IMR-90 (cell line): ENCODE results near the gene TJP1. TPM values are rescaled to one million over a fixed set of nuclear protein-coding genes. Genes with fewer than 3 reads are reported as not detected.

ENCODE experiments used
- ATAC-seq: fragments of 200-7000 bp; cut with Tn5 transposase; 2 replicates; pipeline ENCODE4 v1.9.1; 2020; ENCODE audit warnings: low read depth, mild to moderate bottlenecking, moderate library complexity
- BruUV-seq: library from RNA; stranded (reverse); fragments of 400-500 nt; replicated peaks from 2 replicates; lab custom pipeline; 2021; lab: Mats Ljungman, UMichigan
- CTCF ChIA-PET: fragments of 300-600 bp; formaldehyde crosslinking; extraction: SDS; loops from one replicate; lab custom pipeline; 2021; ENCODE audit warnings: antibody characterized with exemption; lab: Yijun Ruan, JAX
- POLR2A ChIA-PET: fragments of 300-600 bp; sonication (Branson Sonifier 250); formaldehyde crosslinking; loops from one replicate; lab custom pipeline; 2022; ENCODE audit warnings: antibody characterized with exemption; ENCODE audit not compliant: unreplicated experiment; lab: Charles Lee
- DNase-seq: peaks from one replicate; pipeline ENCODE4 v3.0.0; 2013
- H2AFZ ChIP-seq: replicated peaks from 2 replicates; pipeline ENCODE3; 2013; ENCODE audit warnings: low read length, mild to moderate bottlenecking; ENCODE audit not compliant: poor library complexity
- H2AK5ac ChIP-seq: 2 replicates; pipeline ENCODE4 v1.6.1; 2013; ENCODE audit warnings: low read depth, low read length, inconsistent platforms
- H2AK9ac ChIP-seq: replicated peaks from 2 replicates; pipeline ENCODE3; 2013; ENCODE audit warnings: mild to moderate bottlenecking, low read depth, low read length, moderate library complexity; ENCODE audit not compliant: poor library complexity
- H2BK120ac ChIP-seq: 2 replicates; pipeline ENCODE4 v1.6.1; 2013; ENCODE audit warnings: low read depth, low read length, inconsistent platforms
- H2BK15ac ChIP-seq: 3 replicates; pipeline ENCODE4 v1.6.1; 2013; ENCODE audit warnings: low read depth, low read length, inconsistent platforms
- H2BK20ac ChIP-seq: 2 replicates; pipeline ENCODE4 v1.6.1; 2013; ENCODE audit warnings: low read depth, mild to moderate bottlenecking, inconsistent platforms, low read length, moderate library complexity
- H2BK5ac ChIP-seq: 2 replicates; pipeline ENCODE4 v1.6.1; 2013; ENCODE audit warnings: mild to moderate bottlenecking, low read depth, low read length, inconsistent platforms; ENCODE audit not compliant: poor library complexity, severe bottlenecking
- H3K14ac ChIP-seq: replicated peaks from 2 replicates; pipeline ENCODE4 v1.6.1; 2013; ENCODE audit warnings: low read depth, low read length, inconsistent platforms
- H3K18ac ChIP-seq: 2 replicates; pipeline ENCODE4 v1.6.1; 2013; ENCODE audit warnings: low read depth, low read length, control low read depth
- H3K23ac ChIP-seq: 2 replicates; pipeline ENCODE4 v1.6.1; 2013; ENCODE audit warnings: low read depth, low read length, inconsistent platforms
- H3K27ac ChIP-seq: 2 replicates; pipeline ENCODE4 v1.5.1; 2013; ENCODE audit warnings: mild to moderate bottlenecking, control low read depth, low read length; ENCODE audit not compliant: insufficient read depth
- H3K27me3 ChIP-seq: 2 replicates; pipeline ENCODE4 v1.6.1; 2013; ENCODE audit warnings: low read length; ENCODE audit not compliant: control insufficient read depth, insufficient read depth
- H3K36me3 ChIP-seq: 2 replicates; pipeline ENCODE4 v1.6.1; 2013; ENCODE audit warnings: low read length, mixed read lengths; ENCODE audit not compliant: control insufficient read depth, insufficient read depth
- H3K4ac ChIP-seq: 2 replicates; pipeline ENCODE4 v1.6.1; 2013; ENCODE audit warnings: low read depth, low read length, inconsistent platforms
- H3K4me1 ChIP-seq: 2 replicates; pipeline ENCODE4 v1.6.1; 2013; ENCODE audit warnings: low read length, mixed read lengths; ENCODE audit not compliant: control insufficient read depth, insufficient read depth
- H3K4me2 ChIP-seq: 2 replicates; pipeline ENCODE4 v1.6.1; 2013; ENCODE audit warnings: low read depth, mild to moderate bottlenecking, control low read depth, low read length, moderate library complexity
- H3K4me3 ChIP-seq: 2 replicates; pipeline ENCODE4 v1.5.1; 2013; ENCODE audit warnings: low read depth, mild to moderate bottlenecking, control low read depth, low read length, moderate library complexity; ENCODE audit not compliant: insufficient read depth
- H3K56ac ChIP-seq: 2 replicates; pipeline ENCODE4 v1.6.1; 2013; ENCODE audit warnings: low read length, inconsistent platforms; ENCODE audit not compliant: insufficient read depth; ENCODE audit errors: extremely low read depth
- H3K79me1 ChIP-seq, 2 experiments: 2 replicates each; pipeline ENCODE4 v1.6.1; 2013; ENCODE audit warnings: low read length in 2 of 2, inconsistent platforms in 1 of 2, low read depth in 1 of 2
- H3K9ac ChIP-seq: 2 replicates; pipeline ENCODE4 v1.6.1; 2013; ENCODE audit warnings: low read depth, low read length, control low read depth
- H3K9me1 ChIP-seq: 2 replicates; pipeline ENCODE4 v1.6.1; 2013; ENCODE audit warnings: low read length, inconsistent platforms; ENCODE audit not compliant: insufficient read depth
- H3K9me3 ChIP-seq: 2 replicates; pipeline ENCODE4 v1.6.1; 2013; ENCODE audit warnings: low read length; ENCODE audit not compliant: control insufficient read depth, insufficient read depth
- H4K20me1 ChIP-seq: 2 replicates; pipeline ENCODE4 v1.6.1; 2013; ENCODE audit warnings: low read length, inconsistent platforms; ENCODE audit not compliant: insufficient read depth
- H4K5ac ChIP-seq: 2 replicates; pipeline ENCODE4 v1.6.1; 2013; ENCODE audit warnings: mild to moderate bottlenecking, low read depth, low read length, control low read depth
- H4K8ac ChIP-seq, 2 experiments: 2 replicates each; pipeline ENCODE4 v1.6.1; 2013; ENCODE audit warnings: low read depth in 2 of 2, low read length in 2 of 2, control low read depth in 1 of 2, inconsistent platforms in 1 of 2
- H4K91ac ChIP-seq: 2 replicates; pipeline ENCODE4 v1.6.1; 2013; ENCODE audit warnings: low read depth, low read length, inconsistent platforms; ENCODE audit not compliant: insufficient read depth
- BHLHE40 ChIP-seq: fragments of 150-350 bp; IDR thresholded peaks from 2 replicates; pipeline ENCODE4 v1.6.1; 2016; ENCODE audit warnings: mild to moderate bottlenecking, low read depth, low read length
- CEBPB ChIP-seq: IDR thresholded peaks from 2 replicates; pipeline ENCODE4 v1.6.1; 2012; ENCODE audit warnings: low read depth, low read length, improper control_type of control experiment
- FOS ChIP-seq: fragments of 150-350 bp; IDR thresholded peaks from 2 replicates; pipeline ENCODE4 v1.6.1; 2016; ENCODE audit warnings: low read depth, low read length
- MAZ ChIP-seq: IDR thresholded peaks from 2 replicates; pipeline ENCODE4 v1.6.1; 2012; ENCODE audit warnings: low read depth, mild to moderate bottlenecking, low read length, improper control_type of control experiment, moderate library complexity, borderline replicate concordance
- MXI1 ChIP-seq: IDR thresholded peaks from 2 replicates; pipeline ENCODE4 v1.6.1; 2012; ENCODE audit warnings: low read depth, mild to moderate bottlenecking, low read length, moderate library complexity, borderline replicate concordance
- NFE2L2 ChIP-seq: fragments of 150-350 bp; IDR thresholded peaks from 2 replicates; pipeline ENCODE4 v1.6.1; 2016; ENCODE audit warnings: low read depth, mild to moderate bottlenecking, low read length
- WGBS, 2 experiments: methylation state at CpG; one replicate each; pipeline versions ENCODE4 v1.1.5 to v1.1.7; 2013; ENCODE audit warnings: missing lambda C conversion rate in 2 of 2; ENCODE audit not compliant: insufficient read length in 1 of 2; ENCODE audit errors: extremely low coverage in 2 of 2; 5-methylcytosine and 5-hydroxymethylcytosine counted together
- dilution Hi-C: fragments of 300-500 bp; cut with HindIII; formaldehyde crosslinking; loops from one replicate; pipeline ENCODE4 v1.14.3; 2018; ENCODE audit warnings: low sequenced_read_pairs; ENCODE audit not compliant: unreplicated experiment
- in situ Hi-C: fragments of 300-500 bp; cut with MboI; formaldehyde crosslinking; loops from 3 replicates; pipeline ENCODE4 v1.14.3; 2019; ENCODE audit warnings: low sequenced_read_pairs, inconsistent platforms, mixed read lengths
- intact Hi-C: fragments of 100-400 bp; cut with micrococcal nuclease; formaldehyde crosslinking; loops from 2 replicates; pipeline ENCODE4 v1.10.0; 2022
- polyA plus RNA-seq, 3 experiments: library from polyadenylated mRNA; depleted of rRNA; stranded (reverse); fragments of >200 nt; gene quantifications; 2 replicates each; pipeline ENCODE4 v1.2.3, GENCODE V29; 2012; ENCODE audit warnings: low replicate concordance in 1 of 3
- total RNA-seq: library from RNA; depleted of rRNA; stranded (reverse); fragments of >200 nt; gene quantifications from 2 replicates; pipeline ENCODE4 v1.2.3, GENCODE V29; 2012
- TF ChIP-seq, protein P1 (sequence below): conservative IDR thresholded peaks from 2 replicates; pipeline ENCODE4 v1.5.1; 2012; ENCODE audit warnings: mild to moderate bottlenecking, low read depth, low read length, improper control_type of control experiment
- TF ChIP-seq, protein P2 (sequence below): fragments of 150-350 bp; IDR thresholded peaks from 2 replicates; pipeline ENCODE4 v1.6.1; 2017; ENCODE audit warnings: mild to moderate bottlenecking, antibody characterized with exemption, low read length, low read depth
- TF ChIP-seq, protein P3 (sequence below): fragments of 150-350 bp; IDR thresholded peaks from 2 replicates; pipeline ENCODE4 v1.6.1; 2016; ENCODE audit warnings: low read depth, mild to moderate bottlenecking, low read length, moderate library complexity, borderline replicate concordance

The TJP1 gene
- total and polyA plus RNA-seq, 2 of the 4 experiments (the other 2 are of a cell fraction), result 42.2 to 43.4 TPM

DNA sequence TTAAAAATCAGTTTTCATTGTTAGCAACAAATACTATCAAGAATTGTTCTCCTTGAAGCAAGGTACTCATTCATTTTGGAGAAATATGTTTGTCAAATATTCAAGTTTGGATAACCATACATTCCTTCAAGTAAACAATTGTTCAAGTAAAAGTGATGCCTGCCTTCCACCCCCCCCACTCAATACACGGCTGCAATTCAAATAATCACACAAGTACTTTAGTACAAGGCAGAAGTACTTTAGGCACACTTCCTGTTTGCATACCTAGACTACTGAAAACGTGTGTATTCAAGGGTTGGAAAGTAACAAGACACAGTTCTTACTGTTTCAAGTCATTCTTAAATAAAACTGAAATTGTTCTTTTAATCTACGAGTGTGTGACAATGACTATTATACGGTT, 45.4 kb downstream of the TJP1 start:
- Histone ChIP-seq H3K27ac (no peak overlapping the region), H3K4ac (no peak overlapping the region), H2BK20ac (no peak overlapping the region), H2BK5ac (no peak overlapping the region), H3K14ac (no peak overlapping the region), H2BK120ac (no peak overlapping the region), H2AK9ac (no peak overlapping the region), H3K36me3 (peaks cover 2% of the 10 kb centered on the region), H3K27me3 (no peaks in the 10 kb centered on the region), H3K9me3 (no peaks in the 10 kb centered on the region; the same call in 1 of the 2 replicates), H3K56ac (no peak overlapping the region), H3K9ac (no peak overlapping the region), H3K9me1 (peaks cover 12% of the 10 kb centered on the region), H4K91ac (no peak overlapping the region), H4K8ac (no peak overlapping the region), H3K18ac (no peak overlapping the region), H3K23ac (no peak overlapping the region), H2BK15ac (no peak overlapping the region), H2AFZ (no peak overlapping the region), H3K79me1 (peaks cover 21 to 77% of the 10 kb centered on the region in 2 experiments), H4K20me1 (peaks cover 44% of the 10 kb centered on the region), H4K5ac (no peak overlapping the region), H2AK5ac (peak overlapping the region; percentile 46; the same call in 1 of the 2 replicates), H3K4me2 (no peak overlapping the region), H3K4me1 (peaks cover 4% of the 10 kb centered on the region; the same call in 1 of the 2 replicates), H3K4me3 (no peak overlapping the region)
- no peak for DNase-seq
- ChIA-PET CTCF (no interaction called here), POLR2A (no interaction called here)
- ATAC-seq, result no peak
- TF ChIP-seq CEBPB, result no peak
- TF ChIP-seq MXI1, result no peak
- TF ChIP-seq, protein P1, sequence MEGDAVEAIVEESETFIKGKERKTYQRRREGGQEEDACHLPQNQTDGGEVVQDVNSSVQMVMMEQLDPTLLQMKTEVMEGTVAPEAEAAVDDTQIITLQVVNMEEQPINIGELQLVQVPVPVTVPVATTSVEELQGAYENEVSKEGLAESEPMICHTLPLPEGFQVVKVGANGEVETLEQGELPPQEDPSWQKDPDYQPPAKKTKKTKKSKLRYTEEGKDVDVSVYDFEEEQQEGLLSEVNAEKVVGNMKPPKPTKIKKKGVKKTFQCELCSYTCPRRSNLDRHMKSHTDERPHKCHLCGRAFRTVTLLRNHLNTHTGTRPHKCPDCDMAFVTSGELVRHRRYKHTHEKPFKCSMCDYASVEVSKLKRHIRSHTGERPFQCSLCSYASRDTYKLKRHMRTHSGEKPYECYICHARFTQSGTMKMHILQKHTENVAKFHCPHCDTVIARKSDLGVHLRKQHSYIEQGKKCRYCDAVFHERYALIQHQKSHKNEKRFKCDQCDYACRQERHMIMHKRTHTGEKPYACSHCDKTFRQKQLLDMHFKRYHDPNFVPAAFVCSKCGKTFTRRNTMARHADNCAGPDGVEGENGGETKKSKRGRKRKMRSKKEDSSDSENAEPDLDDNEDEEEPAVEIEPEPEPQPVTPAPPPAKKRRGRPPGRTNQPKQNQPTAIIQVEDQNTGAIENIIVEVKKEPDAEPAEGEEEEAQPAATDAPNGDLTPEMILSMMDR, result no peak
- TF ChIP-seq NFE2L2, result no peak
- TF ChIP-seq BHLHE40, result no peak
- TF ChIP-seq, protein P2, sequence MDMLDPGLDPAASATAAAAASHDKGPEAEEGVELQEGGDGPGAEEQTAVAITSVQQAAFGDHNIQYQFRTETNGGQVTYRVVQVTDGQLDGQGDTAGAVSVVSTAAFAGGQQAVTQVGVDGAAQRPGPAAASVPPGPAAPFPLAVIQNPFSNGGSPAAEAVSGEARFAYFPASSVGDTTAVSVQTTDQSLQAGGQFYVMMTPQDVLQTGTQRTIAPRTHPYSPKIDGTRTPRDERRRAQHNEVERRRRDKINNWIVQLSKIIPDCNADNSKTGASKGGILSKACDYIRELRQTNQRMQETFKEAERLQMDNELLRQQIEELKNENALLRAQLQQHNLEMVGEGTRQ, result no peak
- TF ChIP-seq, protein P3, sequence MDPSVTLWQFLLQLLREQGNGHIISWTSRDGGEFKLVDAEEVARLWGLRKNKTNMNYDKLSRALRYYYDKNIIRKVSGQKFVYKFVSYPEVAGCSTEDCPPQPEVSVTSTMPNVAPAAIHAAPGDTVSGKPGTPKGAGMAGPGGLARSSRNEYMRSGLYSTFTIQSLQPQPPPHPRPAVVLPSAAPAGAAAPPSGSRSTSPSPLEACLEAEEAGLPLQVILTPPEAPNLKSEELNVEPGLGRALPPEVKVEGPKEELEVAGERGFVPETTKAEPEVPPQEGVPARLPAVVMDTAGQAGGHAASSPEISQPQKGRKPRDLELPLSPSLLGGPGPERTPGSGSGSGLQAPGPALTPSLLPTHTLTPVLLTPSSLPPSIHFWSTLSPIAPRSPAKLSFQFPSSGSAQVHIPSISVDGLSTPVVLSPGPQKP, result no peak
- TF ChIP-seq FOS, result no peak
- no peak for TF ChIP-seq MAZ
- no TSS peak for BruUV-seq
- dilution Hi-C loops, result no loop called here
- WGBS, 2 experiments, result no CpG with 5 or more reads among the region's 4 CpGs
- in situ Hi-C loops, result no loop called here
- intact Hi-C loops, result no loop called here
